Brain microvascular endothelial cell (primary cell): ENCODE measurements around the gene PDE6B.

Experiments
- DNase-seq: peaks from one replicate; pipeline ENCODE4 v3.0.0-alpha.2; 2020
- H3K27ac ChIP-seq: fragments of 250-450 bp; sonication (Bioruptor Pico); 2 replicates; pipeline ENCODE4 v1.5.1; 2020; ENCODE audit warnings: mild to moderate bottlenecking, moderate library complexity
- H3K27me3 ChIP-seq: fragments of 250-450 bp; sonication (Bioruptor Pico); replicated peaks from 2 replicates; pipeline ENCODE4 v1.5.1; 2020; ENCODE audit warnings: mild to moderate bottlenecking
- H3K36me3 ChIP-seq: fragments of 250-450 bp; sonication (Bioruptor Pico); replicated peaks from 2 replicates; pipeline ENCODE4 v1.5.1; 2020; ENCODE audit warnings: mild to moderate bottlenecking
- H3K4me3 ChIP-seq: 2 replicates; pipeline ENCODE4 v1.5.1; 2011; ENCODE audit warnings: low read depth, mild to moderate bottlenecking, control low read depth, low read length, moderate library complexity
- CTCF ChIP-seq: IDR thresholded peaks from 2 replicates; pipeline ENCODE4 v1.5.1; 2011; ENCODE audit warnings: low read depth, mild to moderate bottlenecking, moderate library complexity, low read length, control low read depth, inconsistent platforms; ENCODE audit errors: missing control alignments
- in situ Hi-C: cut with HindIII; loops from 2 replicates; pipeline ENCODE4 v1.10.0; 2017; ENCODE audit warnings: low sequenced_read_pairs, low pct_ligation_motif_present

The PDE6B gene

DNA sequence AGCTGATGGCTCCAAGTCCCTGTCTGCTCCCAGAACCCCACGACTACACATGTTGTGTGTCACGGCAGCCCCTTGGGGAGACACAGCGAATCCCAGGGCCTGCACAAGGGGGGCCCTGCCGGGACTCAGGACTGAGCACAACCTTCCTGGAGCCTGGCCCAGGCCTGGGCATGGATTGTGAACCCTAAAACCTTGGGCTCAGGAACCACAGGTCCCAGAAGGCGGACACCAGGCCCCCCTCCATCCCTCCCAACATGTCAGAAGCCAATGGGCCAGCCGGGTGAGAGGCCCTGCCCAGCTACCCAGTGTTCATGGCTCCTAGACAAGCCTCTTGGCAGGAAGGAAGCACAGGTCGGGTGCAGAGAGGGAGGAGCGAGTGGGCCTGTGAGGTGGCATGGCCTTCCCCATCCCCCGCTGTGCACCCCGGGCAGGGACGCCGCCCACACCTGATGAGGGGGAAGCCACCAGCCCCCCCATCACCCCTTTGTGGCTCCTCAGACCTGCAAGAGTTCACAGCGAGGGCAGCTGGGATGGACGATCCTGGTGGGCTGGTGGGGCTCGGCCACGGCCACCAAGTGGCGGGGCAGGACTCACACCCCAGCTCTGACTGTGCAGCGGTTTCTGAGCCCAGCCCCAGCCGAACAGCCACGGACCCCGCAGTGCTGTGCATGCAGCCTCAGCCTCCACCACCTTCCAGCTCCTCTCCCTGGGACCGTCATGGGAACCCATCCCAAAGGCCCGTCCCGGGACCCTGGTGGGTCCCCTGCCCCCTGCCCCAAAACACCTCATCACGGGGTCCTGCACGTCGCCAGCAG is 3.7 kb downstream of the PDE6B start:
- no peaks in the 10 kb centered on the region for H3K36me3 ChIP-seq
- no peak for DNase-seq
- no peak overlapping the region for H3K27ac ChIP-seq
- H3K27me3 ChIP-seq: peaks cover 3% of the 10 kb centered on the region
- no peak overlapping the region for H3K4me3 ChIP-seq
- no peak for TF ChIP-seq CTCF
- in situ Hi-C loops: no loop called here

- DNase-seq: no peak
- Histone ChIP-seq H3K27me3 (peaks cover 3% of the 10 kb centered on the region), H3K27ac (no peak overlapping the region), H3K4me3 (no peak overlapping the region), H3K36me3 (no peaks in the 10 kb centered on the region)
- in situ Hi-C loops: no loop called here
- TF ChIP-seq CTCF: no peak
These were observed 4.2 kb downstream of the PDE6B start for GRCh38 chr4:629636-629914.

- no peak for TF ChIP-seq CTCF
- Histone ChIP-seq H3K27me3 (peaks cover 3% of the 10 kb centered on the region), H3K4me3 (no peak overlapping the region), H3K27ac (no peak overlapping the region), H3K36me3 (no peaks in the 10 kb centered on the region)
- no peak for DNase-seq
- in situ Hi-C loops: no loop called here
These were observed 4.7 kb downstream of the PDE6B start for GRCh38 chr4:629915-630641.

DNA sequence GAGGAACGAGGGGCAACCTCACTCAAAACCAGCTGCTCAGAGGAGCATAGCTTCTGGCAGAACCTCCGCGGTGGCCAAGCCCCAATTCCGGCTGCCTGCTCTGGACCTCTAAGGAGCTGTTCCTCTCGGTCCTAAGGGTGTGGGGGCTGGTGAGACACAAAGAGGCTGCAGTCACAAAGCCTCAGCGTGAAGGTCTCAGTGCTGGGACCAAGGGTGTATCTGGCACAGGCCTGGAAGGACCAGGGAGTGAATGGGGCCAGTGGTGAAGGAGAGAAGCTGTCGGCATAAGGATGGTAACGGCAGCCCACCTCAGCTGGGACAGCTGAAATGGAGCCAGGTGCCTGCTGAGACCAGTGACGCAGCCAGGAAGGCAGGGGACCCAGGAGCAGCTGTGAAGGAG is 5.3 kb downstream of the PDE6B start:
- peaks cover 3% of the 10 kb centered on the region for H3K27me3 ChIP-seq
- no peak for TF ChIP-seq CTCF
- in situ Hi-C loops: no loop called here

DNA sequence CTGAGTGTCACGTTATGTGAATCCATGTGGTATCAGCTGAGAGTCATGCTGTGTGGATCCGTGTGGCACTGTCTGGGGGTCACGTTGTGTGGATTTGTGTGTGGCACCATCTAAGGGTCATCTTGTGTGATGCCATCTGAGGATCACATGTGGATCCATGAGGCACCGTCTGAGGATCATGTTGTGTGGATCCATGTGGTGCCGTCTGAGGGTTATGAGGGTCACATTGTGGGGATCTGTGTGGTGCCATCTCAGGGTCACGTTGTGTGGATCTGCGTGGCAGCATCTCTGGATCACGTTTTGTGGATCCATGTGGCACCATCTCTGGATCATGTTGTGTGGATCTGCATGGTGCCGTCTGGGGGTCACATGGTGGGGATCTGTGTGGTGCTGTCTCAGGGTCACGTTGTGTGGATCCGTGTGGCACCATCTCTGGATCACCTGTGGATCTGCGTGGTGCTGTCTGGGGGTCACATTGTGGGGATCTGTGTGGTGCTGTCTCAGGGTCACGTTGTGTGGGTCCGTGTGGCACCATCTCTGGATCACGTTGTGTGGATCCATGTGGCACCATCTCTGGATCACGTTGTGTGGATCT is 6.9 kb downstream of the PDE6B start:
- Histone ChIP-seq H3K27me3 (peaks cover 3% of the 10 kb centered on the region), H3K36me3 (no peaks in the 10 kb centered on the region), H3K4me3 (no peak overlapping the region), H3K27ac (no peak overlapping the region)
- in situ Hi-C loops: no loop called here
- DNase-seq: no peak
- no peak for TF ChIP-seq CTCF

More for the DNA sequence above, 5.3 kb downstream of the PDE6B start:
- H3K4me3 ChIP-seq: no peak overlapping the region
- no peaks in the 10 kb centered on the region for H3K36me3 ChIP-seq
- H3K27ac ChIP-seq: no peak overlapping the region
- DNase-seq: no peak
